Uterus (tissue), 2 donors: ENCODE data around the gene NAV1.

Experiments used
- CTCF ChIP-seq, 4 experiments: fragments of 200-600 bp in 2 of 4; fragments of 450-650 bp in 2 of 4; sonication (generic) in 2 of 4; IDR thresholded peaks; one replicate each; pipeline ENCODE4 v1.5.1; 2016 to 2019; ENCODE audit warnings: antibody characterized with exemption in 4 of 4, mild to moderate bottlenecking in 2 of 4, moderate library complexity in 1 of 4
- POLR2A ChIP-seq, 2 donors: fragments of 450-650 bp; IDR thresholded peaks; one replicate each; pipeline ENCODE4 v1.6.1; 2016; ENCODE audit warnings: antibody characterized with exemption in 2 of 2, mild to moderate bottlenecking in 1 of 2, moderate library complexity in 1 of 2

GRCh38 chr1:201561195-201561564, 22.3 kb downstream of the NAV1 start:
- TF ChIP-seq CTCF (IDR thresholded peaks at IDR 0.05) (no peak), POLR2A (IDR thresholded peaks at IDR 0.05) (no peak)
